Loucy (cell line): ENCODE data around the gene MGAT5B.

Source experiments
- H2AFZ ChIP-seq: fragments of 200-600 bp; sonication (generic); 2 replicates; pipeline ENCODE4 v1.6.0; 2016; ENCODE audit warnings: antibody characterized with exemption, mild to moderate bottlenecking, low read length, moderate library complexity
- H3F3A ChIP-seq: fragments of 200-600 bp; 2 replicates; pipeline ENCODE4 v1.6.0; 2016; ENCODE audit warnings: antibody characterized with exemption, low read depth, mild to moderate bottlenecking
- H3K27me3 ChIP-seq: fragments of 200-600 bp; sonication (generic); 2 replicates; pipeline ENCODE4 v1.6.1; 2014; ENCODE audit warnings: low read length, mild to moderate bottlenecking; ENCODE audit not compliant: insufficient read depth, poor library complexity, severe bottlenecking
- H3K36me3 ChIP-seq: fragments of 200-600 bp; sonication (generic); 2 replicates; pipeline ENCODE4 v1.6.1; 2016; ENCODE audit warnings: low read length; ENCODE audit not compliant: insufficient read depth
- H3K4me1 ChIP-seq: fragments of 200-600 bp; sonication (generic); 2 replicates; pipeline ENCODE4 v1.5.1; 2014; ENCODE audit warnings: low read length, mild to moderate bottlenecking; ENCODE audit not compliant: insufficient read depth, poor library complexity, severe bottlenecking
- H3K4me2 ChIP-seq: fragments of 200-600 bp; sonication (generic); 2 replicates; pipeline ENCODE4 v1.6.0; 2014; ENCODE audit warnings: antibody characterized with exemption, low read length, low read depth, mild to moderate bottlenecking; ENCODE audit not compliant: poor library complexity, severe bottlenecking
- H3K4me3 ChIP-seq: fragments of 200-600 bp; sonication (generic); 2 replicates; pipeline ENCODE4 v1.5.1; 2014; ENCODE audit warnings: low read length, mild to moderate bottlenecking, mixed read lengths; ENCODE audit not compliant: poor library complexity, severe bottlenecking
- H3K79me2 ChIP-seq: fragments of 200-600 bp; sonication (generic); 2 replicates; pipeline ENCODE4 v1.6.1; 2014; ENCODE audit warnings: low read length; ENCODE audit not compliant: insufficient read depth
- H3K9ac ChIP-seq: fragments of 200-600 bp; sonication (generic); 2 replicates; pipeline ENCODE4 v1.6.0; 2014; ENCODE audit warnings: mild to moderate bottlenecking, low read depth, low read length, moderate library complexity; ENCODE audit not compliant: poor library complexity, severe bottlenecking
- H3K9me2 ChIP-seq: fragments of 200-600 bp; sonication (generic); replicated peaks from 2 replicates; pipeline ENCODE4 v1.6.1; 2016; ENCODE audit warnings: low read depth, low read length, mixed read lengths
- H3K9me3 ChIP-seq: fragments of 200-600 bp; sonication (generic); 2 replicates; pipeline ENCODE4 v1.6.1; 2014; ENCODE audit warnings: mild to moderate bottlenecking, antibody characterized with exemption, low read length, low read depth; ENCODE audit not compliant: insufficient read depth
- H4K20me1 ChIP-seq: fragments of 200-600 bp; sonication (generic); 2 replicates; pipeline ENCODE4 v1.6.0; 2014; ENCODE audit warnings: antibody characterized with exemption, low read length, mild to moderate bottlenecking; ENCODE audit not compliant: insufficient read depth, poor library complexity, severe bottlenecking
- CTCF ChIP-seq: fragments of 200-600 bp; sonication (generic); conservative IDR thresholded peaks from 2 replicates; pipeline ENCODE4 v1.5.1; 2014; ENCODE audit warnings: mild to moderate bottlenecking, antibody characterized with exemption, low read length
- EZH2phosphoT487 ChIP-seq: fragments of 200-600 bp; IDR thresholded peaks from 2 replicates; pipeline ENCODE4 v1.6.1; 2018; ENCODE audit warnings: antibody characterized with exemption, mild to moderate bottlenecking, moderate library complexity, borderline replicate concordance

Gene MGAT5B

GRCh38 chr17:76880268-76880667 lies 12.1 kb downstream of the MGAT5B start:
- Histone ChIP-seq H3K4me2 (no peak overlapping the region), H3K79me2 (no peaks in the 10 kb centered on the region), H4K20me1 (no peaks in the 10 kb centered on the region), H3K9me2 (no peaks in the 10 kb centered on the region), H3K9me3 (no peaks in the 10 kb centered on the region), H3K4me3 (no peak overlapping the region), H3K9ac (no peak overlapping the region), H3F3A (no peaks in the 10 kb centered on the region), H3K27me3 (no peaks in the 10 kb centered on the region), H3K4me1 (no peaks in the 10 kb centered on the region), H2AFZ (no peak overlapping the region), H3K36me3 (no peaks in the 10 kb centered on the region)
- no peak for TF ChIP-seq EZH2phosphoT487
- no peak for TF ChIP-seq CTCF

GRCh38 chr17:76880971-76881370 lies 12.8 kb downstream of the MGAT5B start:
- no peaks in the 10 kb centered on the region for H3K4me1 ChIP-seq
- H3K9ac ChIP-seq: no peak overlapping the region
- no peaks in the 10 kb centered on the region for H3K36me3 ChIP-seq
- H3K9me3 ChIP-seq: no peaks in the 10 kb centered on the region
- H3K4me3 ChIP-seq: no peak overlapping the region
- no peak overlapping the region for H3K4me2 ChIP-seq
- no peak overlapping the region for H2AFZ ChIP-seq
- no peaks in the 10 kb centered on the region for H3K27me3 ChIP-seq
- TF ChIP-seq CTCF (no peak), EZH2phosphoT487 (no peak)
- no peaks in the 10 kb centered on the region for H4K20me1 ChIP-seq
- no peaks in the 10 kb centered on the region for H3K79me2 ChIP-seq
- no peaks in the 10 kb centered on the region for H3F3A ChIP-seq
- H3K9me2 ChIP-seq: no peaks in the 10 kb centered on the region

- Histone ChIP-seq H4K20me1 (no peaks in the 10 kb centered on the region), H3K4me2 (no peak overlapping the region), H3K9me3 (no peaks in the 10 kb centered on the region), H2AFZ (no peak overlapping the region), H3K27me3 (no peaks in the 10 kb centered on the region), H3K4me1 (no peaks in the 10 kb centered on the region), H3K9me2 (no peaks in the 10 kb centered on the region), H3K79me2 (no peaks in the 10 kb centered on the region), H3K36me3 (no peaks in the 10 kb centered on the region), H3K9ac (no peak overlapping the region), H3K4me3 (no peak overlapping the region), H3F3A (no peaks in the 10 kb centered on the region)
- no peak for TF ChIP-seq EZH2phosphoT487
- TF ChIP-seq CTCF: no peak
Observed at GRCh38 chr17:76881408-76881807, 13.2 kb downstream of the MGAT5B start.
